Tibial nerve (tissue), 3 donors: ENCODE data around the gene SAG.

ENCODE experiments used
- CTCF ChIP-seq, 5 experiments: fragments of 200-600 bp in 3 of 5; fragments of 450-650 bp in 2 of 5; sonication (generic) in 3 of 5; IDR thresholded peaks; one replicate each; pipeline ENCODE4 v1.5.1; 2016 to 2019; ENCODE audit warnings: antibody characterized with exemption in 5 of 5, mild to moderate bottlenecking in 3 of 5, moderate library complexity in 2 of 5
- POLR2A ChIP-seq, 2 donors: fragments of 450-650 bp; IDR thresholded peaks; one replicate each; pipeline ENCODE4 v1.6.1; 2017; ENCODE audit warnings: antibody characterized with exemption in 2 of 2, mild to moderate bottlenecking in 2 of 2, moderate library complexity in 2 of 2

- TF ChIP-seq POLR2A (IDR thresholded peaks at IDR 0.05) (no peak), CTCF (IDR thresholded peaks at IDR 0.05) (no peak)
Measured at GRCh38 chr2:233325814-233326213, 18.2 kb downstream of the SAG start.
